Skeletal muscle satellite cell (primary cell): ENCODE data around the gene RPL27A.

Experiments
- H3K27me3 ChIP-seq: 2 replicates; pipeline ENCODE4 v1.7.0; 2013; ENCODE audit warnings: low read length; ENCODE audit not compliant: control insufficient read depth, insufficient read depth
- H3K36me3 ChIP-seq: 2 replicates; pipeline ENCODE4 v1.7.0; 2013; ENCODE audit warnings: mild to moderate bottlenecking, control low read depth, low read length; ENCODE audit not compliant: insufficient read depth
- H3K4me1 ChIP-seq: 2 replicates; pipeline ENCODE4 v1.7.0; 2013; ENCODE audit warnings: low read length; ENCODE audit not compliant: control insufficient read depth, insufficient read depth
- H3K4me2 ChIP-seq: 2 replicates; pipeline ENCODE4 v1.7.0; 2013; ENCODE audit warnings: mild to moderate bottlenecking, low read length
- H3K4me3 ChIP-seq: 2 replicates; pipeline ENCODE4 v1.7.0; 2013; ENCODE audit warnings: low read length
- H3K9ac ChIP-seq: 2 replicates; pipeline ENCODE4 v1.7.0; 2013; ENCODE audit warnings: mild to moderate bottlenecking, low read depth, low read length, moderate library complexity
- H3K9me3 ChIP-seq: replicated peaks from 2 replicates; pipeline ENCODE4 v1.7.0; 2013; ENCODE audit warnings: mild to moderate bottlenecking, control low read depth, low read length

Gene RPL27A

GRCh38 chr11:8702598-8702915 lies 20.0 kb downstream of the RPL27A start:
- Histone ChIP-seq H3K27me3 (no peaks in the 10 kb centered on the region), H3K4me3 (no peak overlapping the region), H3K9ac (no peak overlapping the region), H3K4me2 (no peak overlapping the region), H3K9me3 (no peaks in the 10 kb centered on the region), H3K4me1 (peaks cover 16% of the 10 kb centered on the region), H3K36me3 (peaks cover 67% of the 10 kb centered on the region)

- no peaks in the 10 kb centered on the region for H3K9me3 ChIP-seq
- no peak overlapping the region for H3K4me2 ChIP-seq
- H3K9ac ChIP-seq: no peak overlapping the region
- peaks cover 63% of the 10 kb centered on the region for H3K36me3 ChIP-seq
- no peak overlapping the region for H3K4me3 ChIP-seq
- H3K4me1 ChIP-seq: peaks cover 19% of the 10 kb centered on the region
- H3K27me3 ChIP-seq: no peaks in the 10 kb centered on the region
These were observed 21.5 kb downstream of the RPL27A start for GRCh38 chr11:8704136-8704535.

GRCh38 chr11:8705146-8705545 lies 22.6 kb downstream of the RPL27A start:
- H3K4me3 ChIP-seq: no peak overlapping the region
- H3K9me3 ChIP-seq: no peaks in the 10 kb centered on the region
- no peaks in the 10 kb centered on the region for H3K27me3 ChIP-seq
- no peak overlapping the region for H3K9ac ChIP-seq
- H3K4me2 ChIP-seq: no peak overlapping the region
- H3K4me1 ChIP-seq: peaks cover 16% of the 10 kb centered on the region
- peaks cover 62% of the 10 kb centered on the region for H3K36me3 ChIP-seq

- Histone ChIP-seq H3K9ac (no peak overlapping the region), H3K9me3 (no peaks in the 10 kb centered on the region), H3K27me3 (no peaks in the 10 kb centered on the region), H3K4me3 (no peak overlapping the region), H3K4me2 (no peak overlapping the region), H3K4me1 (peaks cover 12% of the 10 kb centered on the region), H3K36me3 (peaks cover 68% of the 10 kb centered on the region)
These were observed 24.3 kb downstream of the RPL27A start for GRCh38 chr11:8706673-8707432.

- Histone ChIP-seq H3K27me3 (no peaks in the 10 kb centered on the region), H3K36me3 (peaks cover 62% of the 10 kb centered on the region), H3K4me1 (peaks cover 12% of the 10 kb centered on the region), H3K4me3 (no peak overlapping the region), H3K9ac (no peak overlapping the region), H3K4me2 (no peak overlapping the region), H3K9me3 (no peaks in the 10 kb centered on the region)
These were observed 25.1 kb downstream of the RPL27A start for GRCh38 chr11:8707541-8708191.

- Histone ChIP-seq H3K4me2 (no peak overlapping the region), H3K36me3 (peaks cover 55% of the 10 kb centered on the region), H3K9me3 (no peaks in the 10 kb centered on the region), H3K9ac (no peak overlapping the region), H3K27me3 (no peaks in the 10 kb centered on the region), H3K4me3 (no peak overlapping the region), H3K4me1 (peaks cover 12% of the 10 kb centered on the region)
These were observed 26.5 kb downstream of the RPL27A start for GRCh38 chr11:8709002-8709672.

GRCh38 chr11:8709777-8710176 lies 27.2 kb downstream of the RPL27A start:
- Histone ChIP-seq H3K27me3 (no peaks in the 10 kb centered on the region), H3K9ac (no peak overlapping the region), H3K4me2 (no peak overlapping the region), H3K36me3 (peaks cover 60% of the 10 kb centered on the region), H3K9me3 (no peaks in the 10 kb centered on the region), H3K4me1 (peaks cover 17% of the 10 kb centered on the region), H3K4me3 (no peak overlapping the region)

GRCh38 chr11:8711895-8712442 lies 29.4 kb downstream of the RPL27A start:
- H3K36me3 ChIP-seq: peaks cover 52% of the 10 kb centered on the region
- H3K4me1 ChIP-seq: peaks cover 37% of the 10 kb centered on the region
- no peaks in the 10 kb centered on the region for H3K9me3 ChIP-seq
- no peaks in the 10 kb centered on the region for H3K27me3 ChIP-seq
- no peak overlapping the region for H3K4me2 ChIP-seq
- H3K9ac ChIP-seq: no peak overlapping the region
- no peak overlapping the region for H3K4me3 ChIP-seq

- Histone ChIP-seq H3K9ac (no peak overlapping the region), H3K36me3 (peaks cover 52% of the 10 kb centered on the region), H3K4me1 (peaks cover 42% of the 10 kb centered on the region), H3K27me3 (no peaks in the 10 kb centered on the region), H3K4me2 (no peak overlapping the region), H3K4me3 (no peak overlapping the region), H3K9me3 (no peaks in the 10 kb centered on the region)
These were observed 29.9 kb downstream of the RPL27A start for GRCh38 chr11:8712506-8712905.

- Histone ChIP-seq H3K4me3 (no peak overlapping the region), H3K9ac (no peak overlapping the region)
These were observed 31.3 kb downstream of the RPL27A start for GRCh38 chr11:8713760-8714454.

GRCh38 chr11:8714622-8715225 lies 32.1 kb downstream of the RPL27A start:
- Histone ChIP-seq H3K36me3 (peaks cover 40% of the 10 kb centered on the region), H3K4me1 (peaks cover 52% of the 10 kb centered on the region), H3K4me2 (no peak overlapping the region), H3K9me3 (no peaks in the 10 kb centered on the region), H3K27me3 (no peaks in the 10 kb centered on the region), H3K4me3 (no peak overlapping the region), H3K9ac (no peak overlapping the region)

More at GRCh38 chr11:8713760-8714454, 31.3 kb downstream of the RPL27A start:
- H3K4me1 ChIP-seq: peaks cover 52% of the 10 kb centered on the region
- H3K27me3 ChIP-seq: no peaks in the 10 kb centered on the region
- H3K4me2 ChIP-seq: no peak overlapping the region
- peaks cover 43% of the 10 kb centered on the region for H3K36me3 ChIP-seq
- H3K9me3 ChIP-seq: no peaks in the 10 kb centered on the region
